Measurements from ENCODE around the gene TMEM205.

- TF ChIP-seq CTCF (IDR thresholded peaks at IDR 0.05; ENCODE audit: insufficient read depth, low read length, poor library complexity, severe bottlenecking) (no peak), EZH2phosphoT487 (conservative IDR thresholded peaks at IDR 0.05; ENCODE audit: low read length) (no peak)
Observed at GRCh38 chr19:11323601-11324078, 22.4 kb downstream of the TMEM205 start.

Measured in SU-DHL-6 (cell line).